ENCODE data around the gene RBFOX1.

DNA sequence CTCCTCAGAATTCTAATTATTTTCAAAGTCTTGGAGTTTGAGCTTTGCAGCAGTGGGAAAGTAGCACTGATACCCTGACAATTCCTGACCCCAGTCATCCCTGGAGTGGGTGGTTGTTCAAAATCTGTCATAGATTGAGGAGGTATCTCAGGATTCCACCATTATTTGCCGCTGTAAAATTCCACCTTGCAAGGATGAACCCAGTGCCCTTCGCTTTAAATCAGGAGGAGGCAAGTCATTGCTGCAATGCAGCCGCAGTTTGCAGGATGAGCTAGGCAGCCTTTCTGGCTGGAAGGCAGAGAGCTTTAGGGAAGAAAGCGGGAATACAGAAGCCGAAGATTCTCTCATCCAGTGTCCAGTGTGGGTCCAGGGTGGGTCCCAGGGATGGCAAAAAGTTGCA is 296.9 kb downstream of the RBFOX1 start:
- TF ChIP-seq POLR2AphosphoS5 (IDR thresholded peaks at IDR 0.05) (no peak), POLR2A (IDR thresholded peaks at IDR 0.05; ENCODE audit: low read depth) (no peak)
